Thyroid gland (tissue), 4 donors: ENCODE measurements around the gene MYOD1. TPM values are rescaled to one million over a fixed set of nuclear protein-coding genes. Genes with fewer than 3 reads are reported as not detected.

Experiments used
- DNase-seq, 2 donors: peaks; one replicate each; pipeline ENCODE4 v3.0.0-alpha.2; 2019
- H3K27ac ChIP-seq, 3 donors: fragments of 200-600 bp; sonication (generic); 1 replicate in 2 of 3; 2 replicates in 1 of 3; pipeline ENCODE4 v1.5.1; 2016 to 2019; ENCODE audit warnings: mild to moderate bottlenecking in 1 of 3, moderate library complexity in 1 of 3
- H3K27me3 ChIP-seq: fragments of 200-600 bp; sonication (generic); one replicate; pipeline ENCODE4 v1.5.1; 2019
- H3K36me3 ChIP-seq, 2 donors: fragments of 200-600 bp; sonication (generic); one replicate each; pipeline ENCODE4 v1.5.1; 2016 to 2019
- H3K4me1 ChIP-seq, 2 donors: fragments of 200-600 bp; sonication (generic); one replicate each; pipeline ENCODE4 v1.5.1; 2017 to 2019
- H3K4me3 ChIP-seq, 3 donors: fragments of 200-600 bp; sonication (generic); replicated peaks in 1 of 3; 1 replicate in 2 of 3; 2 replicates in 1 of 3; pipeline ENCODE4 v1.5.1; 2016; ENCODE audit warnings: mild to moderate bottlenecking in 1 of 3
- H3K9me3 ChIP-seq: fragments of 200-600 bp; sonication (generic); one replicate; pipeline ENCODE4 v1.5.1; 2017
- CTCF ChIP-seq, 6 experiments: fragments of 200-600 bp in 3 of 6; fragments of 450-650 bp in 3 of 6; sonication (generic) in 3 of 6; IDR thresholded peaks; one replicate each; pipeline ENCODE4 v1.5.1; 2016 to 2019; ENCODE audit warnings: antibody characterized with exemption in 6 of 6, mild to moderate bottlenecking in 2 of 6, inconsistent platforms in 1 of 6, moderate library complexity in 1 of 6
- POLR2A ChIP-seq, 2 donors: fragments of 450-650 bp; IDR thresholded peaks; one replicate each; pipeline ENCODE4 v1.6.1; 2017; ENCODE audit warnings: antibody characterized with exemption in 2 of 2, mild to moderate bottlenecking in 2 of 2, moderate library complexity in 1 of 2
- WGBS, 2 donors: methylation state at CpG; one replicate each; pipeline ENCODE4 v1.1.5; 2017; 5-methylcytosine and 5-hydroxymethylcytosine counted together
- intact Hi-C: fragments of 100-400 bp; cut with DNase I; formaldehyde crosslinking; loops from one replicate; pipeline ENCODE4 v1.15.1; 2023
- total RNA-seq, 4 donors: library from RNA; depleted of rRNA; stranded (reverse); fragments of >200 nt; gene quantifications; one replicate each; pipeline ENCODE4 v1.2.3, GENCODE V29; 2016

Gene MYOD1
- total RNA-seq, 4 donors from 2014 or later, result not detected

- no peak overlapping the region for H3K27ac ChIP-seq
- peaks cover 14 to 18% of the 10 kb centered on the region in 2 donors for H3K4me1 ChIP-seq
- intact Hi-C loops, result loop anchor here (5.0 kb wide), 1 partner anchor 382 kb away; no protein-coding TSS in a partner anchor
- H3K9me3 ChIP-seq, result no peaks in the 10 kb centered on the region
- H3K36me3 ChIP-seq, result no peaks in the 10 kb centered on the region
- peak overlapping the region in 1 of 3 donors; percentile 12 for H3K4me3 ChIP-seq
- DNase-seq, result peak; percentile 69 to 76
- TF ChIP-seq CTCF (IDR thresholded peaks at IDR 0.05) (no peak), POLR2A (IDR thresholded peaks at IDR 0.05) (no peak)
- WGBS, 2 donors, result 2 to 5% methylated on average over 23 to 34 of the region's 73 CpGs
- peaks cover 28% of the 10 kb centered on the region for H3K27me3 ChIP-seq
Observed at GRCh38 chr11:17734986-17735817, 15.8 kb downstream of the MYOD1 start.

- DNase-seq, result no peak
Observed at GRCh38 chr11:17735818-17736578, 16.6 kb downstream of the MYOD1 start.

GRCh38 chr11:17736579-17736893 is 17.2 kb downstream of the MYOD1 start:
- H3K36me3 ChIP-seq, result no peaks in the 10 kb centered on the region
- no peak overlapping the region for H3K27ac ChIP-seq
- intact Hi-C loops, result no loop called here
- peaks cover 14 to 18% of the 10 kb centered on the region in 2 donors for H3K4me1 ChIP-seq
- H3K4me3 ChIP-seq, result no peak overlapping the region
- H3K9me3 ChIP-seq, result no peaks in the 10 kb centered on the region
- WGBS, 2 donors, result 16 to 21% methylated on average over 10 to 12 of the region's 12 CpGs
- no peak for DNase-seq
- TF ChIP-seq POLR2A (IDR thresholded peaks at IDR 0.05) (no peak), CTCF (IDR thresholded peaks at IDR 0.05) (no peak)
- H3K27me3 ChIP-seq, result peaks cover 28% of the 10 kb centered on the region

More at GRCh38 chr11:17735818-17736578, 16.6 kb downstream of the MYOD1 start:
- Histone ChIP-seq H3K36me3 (no peaks in the 10 kb centered on the region), H3K27me3 (peaks cover 28% of the 10 kb centered on the region), H3K4me3 (no peak overlapping the region), H3K9me3 (no peaks in the 10 kb centered on the region), H3K27ac (no peak overlapping the region), H3K4me1 (peaks cover 14 to 18% of the 10 kb centered on the region in 2 donors)
- intact Hi-C loops, result no loop called here
- 8 to 14% methylated on average over 15 to 45 of the region's 102 CpGs for WGBS, 2 donors
- TF ChIP-seq POLR2A (IDR thresholded peaks at IDR 0.05) (no peak), CTCF (IDR thresholded peaks at IDR 0.05) (peak in 1 of 6 experiments; percentile 20)

GRCh38 chr11:17736930-17737817 is 17.8 kb downstream of the MYOD1 start:
- intact Hi-C loops, result no loop called here
- no peak overlapping the region for H3K4me3 ChIP-seq
- H3K27me3 ChIP-seq, result peaks cover 28% of the 10 kb centered on the region
- no peak for TF ChIP-seq CTCF (IDR thresholded peaks at IDR 0.05)
- no peak for TF ChIP-seq POLR2A (IDR thresholded peaks at IDR 0.05)
- H3K9me3 ChIP-seq, result no peaks in the 10 kb centered on the region
- WGBS, 2 donors, result 37% methylated on average over 14 to 15 of the region's 15 CpGs
- H3K4me1 ChIP-seq, result peaks cover 14 to 18% of the 10 kb centered on the region in 2 donors
- H3K36me3 ChIP-seq, result no peaks in the 10 kb centered on the region
- H3K27ac ChIP-seq, result no peak overlapping the region
- DNase-seq, result no peak
